ENCODE measurements around the gene TPRG1.

Gene TPRG1

GRCh38 chr3:189214651-189215050 is 42.9 kb downstream of the TPRG1 start:
- Histone ChIP-seq H3K4me3 (ENCODE audit: severe bottlenecking) (no peak overlapping the region), H3K36me3 (ENCODE audit: low read depth) (no peaks in the 10 kb centered on the region), H3K27me3 (ENCODE audit: insufficient read depth, poor library complexity, severe bottlenecking) (no peaks in the 10 kb centered on the region), H3K9me3 (ENCODE audit: severe bottlenecking) (no peaks in the 10 kb centered on the region), H3K27ac (ENCODE audit: poor library complexity, severe bottlenecking) (no peak overlapping the region), H3K4me1 (ENCODE audit: insufficient read depth, poor library complexity, severe bottlenecking) (no peaks in the 10 kb centered on the region)
- no peak for ATAC-seq (ENCODE audit: low read depth)
- DNase-seq (ENCODE audit: low spot score) = no peak
- no peak for TF ChIP-seq CTCF (IDR thresholded peaks at IDR 0.05; ENCODE audit: poor library complexity, severe bottlenecking)

GRCh38 chr3:189222927-189223636 is 51.3 kb downstream of the TPRG1 start:
- Histone ChIP-seq H3K27me3 (ENCODE audit: insufficient read depth, poor library complexity, severe bottlenecking) (no peaks in the 10 kb centered on the region), H3K4me1 (ENCODE audit: insufficient read depth, poor library complexity, severe bottlenecking) (no peaks in the 10 kb centered on the region), H3K27ac (ENCODE audit: poor library complexity, severe bottlenecking) (no peak overlapping the region), H3K9me3 (ENCODE audit: severe bottlenecking) (no peaks in the 10 kb centered on the region), H3K36me3 (ENCODE audit: low read depth) (no peaks in the 10 kb centered on the region), H3K4me3 (ENCODE audit: severe bottlenecking) (no peak overlapping the region)
- TF ChIP-seq CTCF (IDR thresholded peaks at IDR 0.05; ENCODE audit: poor library complexity, severe bottlenecking) = no peak
- DNase-seq (ENCODE audit: low spot score) = no peak
- no peak for ATAC-seq (ENCODE audit: low read depth)

GRCh38 chr3:189225431-189225830 is 53.7 kb downstream of the TPRG1 start:
- TF ChIP-seq CTCF (IDR thresholded peaks at IDR 0.05; ENCODE audit: poor library complexity, severe bottlenecking) = no peak
- H3K36me3 ChIP-seq (ENCODE audit: low read depth) = no peaks in the 10 kb centered on the region
- no peaks in the 10 kb centered on the region for H3K9me3 ChIP-seq (ENCODE audit: severe bottlenecking)
- H3K4me3 ChIP-seq (ENCODE audit: severe bottlenecking) = no peak overlapping the region
- no peaks in the 10 kb centered on the region for H3K27me3 ChIP-seq (ENCODE audit: insufficient read depth, poor library complexity, severe bottlenecking)
- H3K27ac ChIP-seq (ENCODE audit: poor library complexity, severe bottlenecking) = no peak overlapping the region
- ATAC-seq (ENCODE audit: low read depth) = no peak
- DNase-seq (ENCODE audit: low spot score) = no peak
- no peaks in the 10 kb centered on the region for H3K4me1 ChIP-seq (ENCODE audit: insufficient read depth, poor library complexity, severe bottlenecking)

GRCh38 chr3:189227249-189227648 is 55.5 kb downstream of the TPRG1 start:
- ATAC-seq (ENCODE audit: low read depth) (no peak), DNase-seq (ENCODE audit: low spot score) (no peak)
- H3K4me1 ChIP-seq (ENCODE audit: insufficient read depth, poor library complexity, severe bottlenecking) = no peaks in the 10 kb centered on the region
- H3K27me3 ChIP-seq (ENCODE audit: insufficient read depth, poor library complexity, severe bottlenecking) = no peaks in the 10 kb centered on the region
- H3K9me3 ChIP-seq (ENCODE audit: severe bottlenecking) = no peaks in the 10 kb centered on the region
- no peaks in the 10 kb centered on the region for H3K36me3 ChIP-seq (ENCODE audit: low read depth)
- no peak for TF ChIP-seq CTCF (IDR thresholded peaks at IDR 0.05; ENCODE audit: poor library complexity, severe bottlenecking)
- no peak overlapping the region for H3K27ac ChIP-seq (ENCODE audit: poor library complexity, severe bottlenecking)
- no peak overlapping the region for H3K4me3 ChIP-seq (ENCODE audit: severe bottlenecking)

GRCh38 chr3:189229196-189229828 is 57.5 kb downstream of the TPRG1 start:
- no peaks in the 10 kb centered on the region for H3K4me1 ChIP-seq (ENCODE audit: insufficient read depth, poor library complexity, severe bottlenecking)
- H3K4me3 ChIP-seq (ENCODE audit: severe bottlenecking) = no peak overlapping the region
- no peak for DNase-seq (ENCODE audit: low spot score)
- no peaks in the 10 kb centered on the region for H3K9me3 ChIP-seq (ENCODE audit: severe bottlenecking)
- H3K27ac ChIP-seq (ENCODE audit: poor library complexity, severe bottlenecking) = no peak overlapping the region
- TF ChIP-seq CTCF (IDR thresholded peaks at IDR 0.05; ENCODE audit: poor library complexity, severe bottlenecking) = no peak
- H3K36me3 ChIP-seq (ENCODE audit: low read depth) = no peaks in the 10 kb centered on the region
- H3K27me3 ChIP-seq (ENCODE audit: insufficient read depth, poor library complexity, severe bottlenecking) = no peaks in the 10 kb centered on the region
- ATAC-seq (ENCODE audit: low read depth) = no peak

Data from RWPE2 (cell line).